ENCODE results near the gene TTC34.

Gene TTC34

GRCh38 chr1:2822621-2823145, 21.2 kb upstream of the TTC34 start:
- DNase-seq, result no peak
- TF ChIP-seq GATA1 (IDR thresholded peaks at IDR 0.05; ENCODE audit: low read depth, low read length) (no peak), POLR2A (IDR thresholded peaks at IDR 0.05; ENCODE audit: low read length) (no peak)

- DNase-seq, result peak; percentile 20 to 40
Observed at GRCh38 chr1:2821966-2822620, 20.6 kb upstream of the TTC34 start.

GRCh38 chr1:2821373-2821955, 20.0 kb upstream of the TTC34 start:
- no peak for DNase-seq
- no peak for TF ChIP-seq POLR2A (IDR thresholded peaks at IDR 0.05; ENCODE audit: low read length)
- no peak for TF ChIP-seq GATA1 (IDR thresholded peaks at IDR 0.05; ENCODE audit: low read depth, low read length)

More at GRCh38 chr1:2821966-2822620, 20.6 kb upstream of the TTC34 start:
- TF ChIP-seq POLR2A (IDR thresholded peaks at IDR 0.05; ENCODE audit: low read length), result no peak
- TF ChIP-seq GATA1 (IDR thresholded peaks at IDR 0.05; ENCODE audit: low read depth, low read length), result no peak

- no peak for DNase-seq
- TF ChIP-seq POLR2A (IDR thresholded peaks at IDR 0.05; ENCODE audit: low read length), result no peak
Observed at GRCh38 chr1:2820731-2821372, 19.4 kb upstream of the TTC34 start.

GRCh38 chr1:2819831-2820730, 18.6 kb upstream of the TTC34 start:
- no peak for DNase-seq
- TF ChIP-seq GATA1 (IDR thresholded peaks at IDR 0.05; ENCODE audit: low read depth, low read length) (no peak), POLR2A (IDR thresholded peaks at IDR 0.05; ENCODE audit: low read length) (no peak)

- no peak for TF ChIP-seq POLR2A (IDR thresholded peaks at IDR 0.05; ENCODE audit: low read length)
- TF ChIP-seq GATA1 (IDR thresholded peaks at IDR 0.05; ENCODE audit: low read depth, low read length), result no peak
- DNase-seq, result no peak
Observed at GRCh38 chr1:2819429-2819828, 17.9 kb upstream of the TTC34 start.

GRCh38 chr1:2817784-2818564, 16.5 kb upstream of the TTC34 start:
- no peak for DNase-seq
- TF ChIP-seq POLR2A (IDR thresholded peaks at IDR 0.05; ENCODE audit: low read length) (no peak), GATA1 (IDR thresholded peaks at IDR 0.05; ENCODE audit: low read depth, low read length) (no peak)

GRCh38 chr1:2816786-2817185, 15.3 kb upstream of the TTC34 start:
- TF ChIP-seq GATA1 (IDR thresholded peaks at IDR 0.05; ENCODE audit: low read depth, low read length) (no peak), POLR2A (IDR thresholded peaks at IDR 0.05; ENCODE audit: low read length) (no peak)
- DNase-seq, result no peak

GRCh38 chr1:2815551-2815950, 14.1 kb upstream of the TTC34 start:
- DNase-seq, result no peak
- TF ChIP-seq GATA1 (IDR thresholded peaks at IDR 0.05; ENCODE audit: low read depth, low read length) (no peak), POLR2A (IDR thresholded peaks at IDR 0.05; ENCODE audit: low read length) (no peak)

GRCh38 chr1:2814511-2815075, 13.1 kb upstream of the TTC34 start:
- TF ChIP-seq POLR2A (IDR thresholded peaks at IDR 0.05; ENCODE audit: low read length) (no peak), GATA1 (IDR thresholded peaks at IDR 0.05; ENCODE audit: low read depth, low read length) (no peak)
- DNase-seq, result no peak

- no peak for TF ChIP-seq GATA1 (IDR thresholded peaks at IDR 0.05; ENCODE audit: low read depth, low read length)
- TF ChIP-seq POLR2A (IDR thresholded peaks at IDR 0.05; ENCODE audit: low read length), result no peak
- no peak for DNase-seq
Observed at GRCh38 chr1:2812939-2813653, 11.6 kb upstream of the TTC34 start.

GRCh38 chr1:2812136-2812535, 10.6 kb upstream of the TTC34 start:
- DNase-seq, result no peak
- TF ChIP-seq POLR2A (IDR thresholded peaks at IDR 0.05; ENCODE audit: low read length) (no peak), GATA1 (IDR thresholded peaks at IDR 0.05; ENCODE audit: low read depth, low read length) (no peak)
